K562 (cell line): ENCODE measurements around the gene NRXN2. TPM values are rescaled to one million over a fixed set of nuclear protein-coding genes. Genes with fewer than 3 reads are reported as not detected.
A peak's percentile ranks its signal among the peaks of the same experiment; 100 is the strongest.

Experiments
- CAMTA2 ChIP-seq: fragments of 250-450 bp; sonication (Bioruptor Pico); conservative IDR thresholded peaks from 2 replicates; pipeline ENCODE4 v1.5.1; 2022
- HLTF ChIP-seq: fragments of 450-650 bp; IDR thresholded peaks from 2 replicates; pipeline ENCODE4 v1.6.1; 2016
- ILF3 ChIP-seq: fragments of 450-650 bp; IDR thresholded peaks from 2 replicates; pipeline ENCODE4 v1.6.1; 2018; ENCODE audit warnings: antibody characterized with exemption, mild to moderate bottlenecking, moderate library complexity, borderline replicate concordance
- KDM2B ChIP-seq: fragments of 250-450 bp; sonication (Bioruptor Pico); IDR thresholded peaks from 2 replicates; pipeline ENCODE4 v1.8.0; 2021; ENCODE audit warnings: mild to moderate bottlenecking, moderate library complexity
- PCBP1 ChIP-seq: fragments of 200-400 bp; formaldehyde crosslinking; IDR thresholded peaks from 2 replicates; pipeline ENCODE4 v1.6.1; 2018; ENCODE audit warnings: mild to moderate bottlenecking, low read depth, low read length; ENCODE audit not compliant: poor library complexity, severe bottlenecking
- STAG1 ChIP-seq: sonication (generic); formaldehyde crosslinking; IDR thresholded peaks from 2 replicates; pipeline ENCODE4 v1.5.0; 2020; ENCODE audit warnings: missing genetic modification reagents, borderline replicate concordance
- ZC3H4 ChIP-seq: sonication (generic); formaldehyde crosslinking; IDR thresholded peaks from 2 replicates; pipeline ENCODE4 v1.9.0; 2021; ENCODE audit warnings: missing genetic modification reagents, borderline replicate concordance
- ZNF133 ChIP-seq: fragments of 250-450 bp; sonication (Bioruptor Pico); IDR thresholded peaks from 2 replicates; pipeline ENCODE4 v1.4.0; 2020; ENCODE audit warnings: mild to moderate bottlenecking
- ZNF668 ChIP-seq: fragments of 250-450 bp; sonication (Bioruptor Pico); IDR thresholded peaks from 2 replicates; pipeline ENCODE4 v1.8.0; 2022; ENCODE audit warnings: mild to moderate bottlenecking, inconsistent platforms
- polyA plus RNA-seq, 8 experiments: library from polyadenylated mRNA; depleted of rRNA in 4 of 8; stranded (reverse) in 5 of 8; unstranded in 3 of 8; fragments of >200 nt; fragmentation: Nextera tagmentation in 2 of 8; fragmentation: Illumina TruSeq in 1 of 8; extraction: Ambion mirVana in 2 of 8; extraction: Trizol in 1 of 8; gene quantifications; 2 replicates each; pipeline versions ENCODE4 v1.2.1 to v1.2.3, GENCODE V29; 2011 to 2014; ENCODE audit warnings: inconsistent platforms in 1 of 8, missing spikeins in 1 of 8
- total RNA-seq, 7 experiments: library from RNA; depleted of rRNA in 6 of 7; stranded (reverse); fragments of >200 nt in 6 of 7; fragmentation: Illumina TruSeq in 2 of 7; extraction: Trizol in 2 of 7; gene quantifications; 2 replicates each; pipeline versions ENCODE4 v1.2.1 to v1.2.3, GENCODE V29; 2011 to 2021; ENCODE audit warnings: low replicate concordance in 1 of 7
- TF ChIP-seq, protein P1 (sequence below), 2 experiments: fragments of 450-650 bp; formaldehyde crosslinking in 1 of 2; IDR thresholded peaks; 2 replicates each; pipeline versions ENCODE4 v1.4.0 to v1.6.1; 2014 to 2020; ENCODE audit warnings: mild to moderate bottlenecking in 2 of 2, borderline replicate concordance in 1 of 2, low read depth in 1 of 2
- TF ChIP-seq, protein P2 (sequence below), 2 experiments: fragments of 250-450 bp in 1 of 2; fragments of 450-650 bp in 1 of 2; sonication (Bioruptor Pico) in 1 of 2; IDR thresholded peaks; 2 replicates each; pipeline versions ENCODE4 v1.6.1 to v1.8.0; 2016 to 2021; ENCODE audit warnings: mild to moderate bottlenecking in 2 of 2, moderate library complexity in 2 of 2, missing compliant biosample characterization in 1 of 2, missing genetic modification characterization in 1 of 2
- TF ChIP-seq, protein P3 (sequence below), 2 experiments: fragments of 450-650 bp in 1 of 2; sonication (generic) in 1 of 2; formaldehyde crosslinking; conservative IDR thresholded peaks; 2 replicates each; pipeline versions ENCODE4 v1.4.0 to v1.8.1; 2020 to 2022; ENCODE audit warnings: mild to moderate bottlenecking in 1 of 2, missing genetic modification reagents in 1 of 2
- TF ChIP-seq, protein P4 (sequence below): sonication (generic); formaldehyde crosslinking; IDR thresholded peaks from 2 replicates; pipeline ENCODE4 v1.8.1; 2023; ENCODE audit warnings: mild to moderate bottlenecking, missing genetic modification reagents

NRXN2 gene
- total and polyA plus RNA-seq, 9 of the 15 experiments (the other 6 are each of a cell fraction or from before 2014, with no cell fraction given) = 0.07 to 0.47 (median 0.15) TPM; not detected in 4

DNA sequence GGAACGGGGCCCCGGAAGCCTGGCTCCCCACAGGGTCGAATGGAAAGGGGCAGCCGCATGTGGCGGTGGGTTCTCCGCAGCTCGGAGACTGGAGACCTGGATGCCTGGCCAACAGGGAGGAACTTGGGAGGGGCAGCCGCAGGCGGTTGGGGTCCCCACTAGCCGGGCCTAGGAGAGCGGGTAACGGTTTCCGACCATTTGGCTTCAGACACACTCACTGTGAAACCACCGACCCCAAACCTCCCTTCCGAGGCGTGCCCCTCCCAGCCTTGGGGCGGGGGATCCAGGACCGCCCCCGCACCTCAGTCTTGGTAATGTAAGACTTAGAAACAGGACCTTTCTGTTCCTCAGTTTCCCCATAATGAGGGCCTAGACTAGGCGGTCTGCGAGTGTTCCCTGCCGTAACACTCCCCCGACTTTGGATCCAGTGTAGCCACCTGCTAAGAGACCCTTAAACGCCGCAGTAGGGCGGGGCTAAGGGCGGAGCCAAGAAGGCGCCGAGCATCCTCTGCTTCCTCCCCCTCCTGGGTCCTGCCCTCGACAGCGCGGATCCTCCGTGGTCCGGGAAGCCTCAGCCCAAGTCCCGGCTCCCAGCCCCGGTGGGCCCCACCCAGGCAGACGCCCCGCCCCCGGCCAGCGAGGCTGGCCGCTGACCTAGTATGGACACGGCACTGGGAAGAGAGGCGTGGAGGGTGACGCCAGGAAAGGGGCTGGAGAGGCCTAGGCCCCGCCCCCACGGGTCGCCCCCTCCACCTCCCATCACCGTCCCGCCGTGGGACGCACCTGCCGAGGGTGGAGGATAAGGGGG, 22.7 kb upstream of the NRXN2 start (continued):
- TF ChIP-seq STAG1 (CRISPR knock-in tag) = no peak
- TF ChIP-seq ZC3H4 = 0 out of 2 replicates have a peak, but pooled peaks have one; percentile 6
- TF ChIP-seq, protein P1, sequence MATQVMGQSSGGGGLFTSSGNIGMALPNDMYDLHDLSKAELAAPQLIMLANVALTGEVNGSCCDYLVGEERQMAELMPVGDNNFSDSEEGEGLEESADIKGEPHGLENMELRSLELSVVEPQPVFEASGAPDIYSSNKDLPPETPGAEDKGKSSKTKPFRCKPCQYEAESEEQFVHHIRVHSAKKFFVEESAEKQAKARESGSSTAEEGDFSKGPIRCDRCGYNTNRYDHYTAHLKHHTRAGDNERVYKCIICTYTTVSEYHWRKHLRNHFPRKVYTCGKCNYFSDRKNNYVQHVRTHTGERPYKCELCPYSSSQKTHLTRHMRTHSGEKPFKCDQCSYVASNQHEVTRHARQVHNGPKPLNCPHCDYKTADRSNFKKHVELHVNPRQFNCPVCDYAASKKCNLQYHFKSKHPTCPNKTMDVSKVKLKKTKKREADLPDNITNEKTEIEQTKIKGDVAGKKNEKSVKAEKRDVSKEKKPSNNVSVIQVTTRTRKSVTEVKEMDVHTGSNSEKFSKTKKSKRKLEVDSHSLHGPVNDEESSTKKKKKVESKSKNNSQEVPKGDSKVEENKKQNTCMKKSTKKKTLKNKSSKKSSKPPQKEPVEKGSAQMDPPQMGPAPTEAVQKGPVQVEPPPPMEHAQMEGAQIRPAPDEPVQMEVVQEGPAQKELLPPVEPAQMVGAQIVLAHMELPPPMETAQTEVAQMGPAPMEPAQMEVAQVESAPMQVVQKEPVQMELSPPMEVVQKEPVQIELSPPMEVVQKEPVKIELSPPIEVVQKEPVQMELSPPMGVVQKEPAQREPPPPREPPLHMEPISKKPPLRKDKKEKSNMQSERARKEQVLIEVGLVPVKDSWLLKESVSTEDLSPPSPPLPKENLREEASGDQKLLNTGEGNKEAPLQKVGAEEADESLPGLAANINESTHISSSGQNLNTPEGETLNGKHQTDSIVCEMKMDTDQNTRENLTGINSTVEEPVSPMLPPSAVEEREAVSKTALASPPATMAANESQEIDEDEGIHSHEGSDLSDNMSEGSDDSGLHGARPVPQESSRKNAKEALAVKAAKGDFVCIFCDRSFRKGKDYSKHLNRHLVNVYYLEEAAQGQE (IDR thresholded peaks at IDR 0.05; ENCODE audit: borderline replicate concordance) = no peak
- TF ChIP-seq, protein P1 (CRISPR knock-in tag; IDR thresholded peaks at IDR 0.05; ENCODE audit: low read depth) = no peak
- TF ChIP-seq ILF3 = no peak
- no peak for TF ChIP-seq PCBP1
- TF ChIP-seq ZNF668 = no peak
- TF ChIP-seq, protein P2, sequence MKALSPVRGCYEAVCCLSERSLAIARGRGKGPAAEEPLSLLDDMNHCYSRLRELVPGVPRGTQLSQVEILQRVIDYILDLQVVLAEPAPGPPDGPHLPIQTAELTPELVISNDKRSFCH (CRISPR knock-in tag; IDR thresholded peaks at IDR 0.05) = no peak
- TF ChIP-seq, protein P2 (tag; IDR thresholded peaks at IDR 0.05) = 0 out of 2 replicates have a peak, but pooled peaks have one; percentile 18
- TF ChIP-seq, protein P3, sequence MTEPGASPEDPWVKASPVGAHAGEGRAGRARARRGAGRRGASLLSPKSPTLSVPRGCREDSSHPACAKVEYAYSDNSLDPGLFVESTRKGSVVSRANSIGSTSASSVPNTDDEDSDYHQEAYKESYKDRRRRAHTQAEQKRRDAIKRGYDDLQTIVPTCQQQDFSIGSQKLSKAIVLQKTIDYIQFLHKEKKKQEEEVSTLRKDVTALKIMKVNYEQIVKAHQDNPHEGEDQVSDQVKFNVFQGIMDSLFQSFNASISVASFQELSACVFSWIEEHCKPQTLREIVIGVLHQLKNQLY (CRISPR knock-in tag; conservative IDR thresholded peaks at IDR 0.05) = no peak
- TF ChIP-seq KDM2B (CRISPR knock-in tag) = no peak
- TF ChIP-seq ZNF133 (CRISPR knock-in tag) = no peak
- TF ChIP-seq CAMTA2 (CRISPR knock-in tag) = no peak
- TF ChIP-seq, protein P4, sequence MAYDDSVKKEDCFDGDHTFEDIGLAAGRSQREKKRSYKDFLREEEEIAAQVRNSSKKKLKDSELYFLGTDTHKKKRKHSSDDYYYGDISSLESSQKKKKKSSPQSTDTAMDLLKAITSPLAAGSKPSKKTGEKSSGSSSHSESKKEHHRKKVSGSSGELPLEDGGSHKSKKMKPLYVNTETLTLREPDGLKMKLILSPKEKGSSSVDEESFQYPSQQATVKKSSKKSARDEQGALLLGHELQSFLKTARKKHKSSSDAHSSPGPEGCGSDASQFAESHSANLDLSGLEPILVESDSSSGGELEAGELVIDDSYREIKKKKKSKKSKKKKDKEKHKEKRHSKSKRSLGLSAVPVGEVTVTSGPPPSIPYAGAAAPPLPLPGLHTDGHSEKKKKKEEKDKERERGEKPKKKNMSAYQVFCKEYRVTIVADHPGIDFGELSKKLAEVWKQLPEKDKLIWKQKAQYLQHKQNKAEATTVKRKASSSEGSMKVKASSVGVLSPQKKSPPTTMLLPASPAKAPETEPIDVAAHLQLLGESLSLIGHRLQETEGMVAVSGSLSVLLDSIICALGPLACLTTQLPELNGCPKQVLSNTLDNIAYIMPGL (CRISPR knock-in tag) = no peak
- TF ChIP-seq HLTF = no peak
